WI38 (cell line): ENCODE measurements around the gene MALRD1.
"Not testable (repeated sequence)": the region's sequence is repeated elsewhere in the genome, so short reads cannot be mapped to it uniquely, and the experiment has no call there.

ENCODE experiments used
- H3K4me3 ChIP-seq: 2 replicates; pipeline ENCODE4 v1.5.1; 2011; ENCODE audit warnings: low read depth, mild to moderate bottlenecking, control low read depth, low read length
- TF ChIP-seq, protein P1 (sequence below): IDR thresholded peaks from 2 replicates; pipeline ENCODE4 v1.5.1; 2012; ENCODE audit warnings: low read depth, mild to moderate bottlenecking, control low read depth, low read length

The MALRD1 gene

DNA sequence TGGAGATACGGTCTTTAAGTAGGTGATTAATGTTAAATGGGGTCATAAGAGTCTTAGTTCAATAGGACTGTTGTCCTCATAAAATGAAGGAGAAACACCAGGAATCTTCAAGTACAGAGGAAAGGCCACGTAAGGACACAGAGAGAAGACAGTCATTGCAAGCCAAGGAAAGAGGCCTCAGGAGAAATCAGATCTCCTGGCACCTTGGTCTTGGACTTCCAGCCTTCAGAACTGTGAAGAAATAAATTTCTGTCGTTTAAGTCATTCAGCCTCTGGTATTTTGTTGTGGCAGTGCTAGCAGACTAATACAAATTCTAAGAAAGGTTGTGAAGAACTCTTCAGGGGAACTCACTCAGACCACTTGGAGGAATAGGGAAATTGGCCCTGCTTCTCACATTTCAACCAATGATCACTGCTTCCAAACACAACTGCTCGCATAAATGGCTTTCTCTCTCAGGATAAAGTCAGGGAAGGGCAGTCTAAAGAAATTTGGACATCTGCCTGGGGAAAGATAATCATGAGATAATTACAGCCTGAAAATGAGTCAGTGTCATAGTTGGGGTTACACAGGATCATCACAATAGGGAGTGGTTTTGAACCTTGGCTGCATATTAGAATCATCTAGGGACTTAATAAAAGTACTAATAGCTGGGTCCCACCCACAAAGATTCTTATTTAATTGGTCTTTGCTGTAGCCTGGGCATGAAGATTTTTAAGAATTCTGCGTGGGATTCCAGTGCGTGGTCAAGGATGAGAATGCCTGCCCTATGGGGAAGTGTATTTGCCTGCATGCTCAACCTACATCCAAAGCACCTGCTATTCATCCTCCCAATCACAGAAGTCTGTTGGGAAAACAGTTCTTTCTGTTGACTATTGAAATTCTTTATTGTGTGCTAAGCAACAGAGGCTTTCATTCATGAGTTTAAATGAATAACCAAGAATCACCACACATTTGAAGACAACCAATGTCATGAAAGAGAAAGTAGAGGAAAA, 457.0 kb downstream of the MALRD1 start:
- no peak overlapping the region for H3K4me3 ChIP-seq
- TF ChIP-seq, protein P1, sequence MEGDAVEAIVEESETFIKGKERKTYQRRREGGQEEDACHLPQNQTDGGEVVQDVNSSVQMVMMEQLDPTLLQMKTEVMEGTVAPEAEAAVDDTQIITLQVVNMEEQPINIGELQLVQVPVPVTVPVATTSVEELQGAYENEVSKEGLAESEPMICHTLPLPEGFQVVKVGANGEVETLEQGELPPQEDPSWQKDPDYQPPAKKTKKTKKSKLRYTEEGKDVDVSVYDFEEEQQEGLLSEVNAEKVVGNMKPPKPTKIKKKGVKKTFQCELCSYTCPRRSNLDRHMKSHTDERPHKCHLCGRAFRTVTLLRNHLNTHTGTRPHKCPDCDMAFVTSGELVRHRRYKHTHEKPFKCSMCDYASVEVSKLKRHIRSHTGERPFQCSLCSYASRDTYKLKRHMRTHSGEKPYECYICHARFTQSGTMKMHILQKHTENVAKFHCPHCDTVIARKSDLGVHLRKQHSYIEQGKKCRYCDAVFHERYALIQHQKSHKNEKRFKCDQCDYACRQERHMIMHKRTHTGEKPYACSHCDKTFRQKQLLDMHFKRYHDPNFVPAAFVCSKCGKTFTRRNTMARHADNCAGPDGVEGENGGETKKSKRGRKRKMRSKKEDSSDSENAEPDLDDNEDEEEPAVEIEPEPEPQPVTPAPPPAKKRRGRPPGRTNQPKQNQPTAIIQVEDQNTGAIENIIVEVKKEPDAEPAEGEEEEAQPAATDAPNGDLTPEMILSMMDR = no peak

DNA sequence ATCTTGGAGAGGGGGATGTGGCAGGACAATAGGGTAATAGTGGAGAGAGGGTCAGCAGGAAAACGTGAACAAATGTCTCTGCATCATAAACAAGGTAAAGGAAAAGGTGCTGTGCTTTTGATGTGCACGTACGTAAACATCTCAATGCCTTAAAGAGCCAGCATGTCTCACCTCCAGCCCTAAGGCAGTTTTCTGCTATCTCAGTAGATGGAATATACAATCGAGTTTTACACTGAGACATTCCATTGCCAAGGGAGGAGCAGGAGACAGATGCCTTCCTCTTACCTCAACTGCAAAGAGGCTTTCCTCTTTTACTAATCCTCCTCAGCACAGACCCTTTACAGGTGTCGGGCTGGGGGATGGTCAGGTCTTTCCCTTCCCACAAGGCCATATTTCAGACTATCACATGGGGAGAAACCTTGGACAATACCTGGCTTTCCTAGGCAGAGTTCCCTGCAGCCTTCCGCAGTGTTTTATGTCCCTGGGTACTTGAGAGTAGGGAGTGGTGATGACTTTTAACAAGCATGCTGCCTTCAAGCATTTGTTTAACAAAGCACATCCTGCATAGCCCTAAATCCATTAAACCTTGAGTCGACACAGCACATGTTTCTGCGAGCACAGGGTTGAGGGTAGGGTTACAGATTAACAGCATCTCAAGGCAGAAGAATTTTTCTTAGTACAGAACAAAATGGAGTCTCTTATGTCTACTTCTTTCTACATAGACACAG, 461.6 kb downstream of the MALRD1 start:
- H3K4me3 ChIP-seq = not testable (repeated sequence)

DNA sequence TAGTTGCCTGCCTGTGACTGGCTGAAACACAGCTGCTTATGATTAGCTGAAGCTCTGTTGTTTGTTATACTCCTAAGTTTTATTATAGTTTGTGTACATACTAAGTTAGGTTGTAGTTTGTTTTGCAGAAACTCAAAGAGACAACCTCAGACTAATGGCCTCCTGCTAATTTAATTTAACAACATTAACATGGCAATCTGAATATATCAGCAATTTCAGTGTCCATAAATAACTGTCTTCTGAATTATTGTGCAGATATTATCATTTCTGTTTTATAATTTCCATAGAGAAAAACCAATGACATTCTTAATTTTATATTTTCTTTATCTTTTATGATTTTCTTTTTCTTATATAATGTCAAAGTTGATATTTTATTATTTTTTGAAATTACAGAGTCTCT, 469.5 kb downstream of the MALRD1 start:
- H3K4me3 ChIP-seq = no peak overlapping the region
- TF ChIP-seq, protein P1 = no peak

DNA sequence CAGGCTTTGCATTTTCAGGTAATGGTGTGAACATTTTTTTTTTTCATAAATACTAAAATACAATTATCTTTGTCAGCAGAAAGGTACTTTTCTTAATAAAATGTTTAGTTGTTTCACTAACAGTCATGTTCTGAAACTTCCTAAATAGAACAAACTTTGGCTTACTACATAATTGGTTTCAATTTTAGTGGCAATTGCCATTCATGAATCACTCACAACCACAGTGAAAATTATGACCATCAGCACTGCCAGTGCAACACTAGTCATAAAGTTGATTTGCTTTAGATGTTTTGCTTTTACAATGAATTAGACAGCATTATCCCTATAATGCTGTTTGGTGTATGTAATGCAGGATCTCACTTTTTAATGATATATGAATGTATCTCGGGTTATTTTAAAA, 470.0 kb downstream of the MALRD1 start:
- TF ChIP-seq, protein P1 = no peak

DNA sequence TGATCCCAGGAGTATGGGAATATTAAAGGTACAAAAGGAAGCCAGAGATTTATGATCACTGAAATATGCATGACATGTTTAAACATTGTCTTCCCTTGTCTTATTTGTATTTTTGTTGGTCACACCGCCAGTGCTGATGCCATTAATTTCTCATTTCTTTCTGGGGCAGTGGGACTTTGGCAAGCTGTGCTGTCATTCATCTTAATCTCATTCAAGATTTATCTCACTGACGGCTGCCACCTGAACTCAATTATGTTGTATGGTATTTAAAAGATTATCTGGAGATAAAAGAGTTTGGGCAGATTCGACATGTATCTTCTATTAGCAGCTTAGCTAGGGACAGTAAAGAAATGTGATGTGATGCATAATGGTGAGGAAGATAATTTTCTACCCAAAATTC, 482.7 kb downstream of the MALRD1 start:
- TF ChIP-seq, protein P1 = no peak

More for the DNA sequence above, 470.0 kb downstream of the MALRD1 start:
- H3K4me3 ChIP-seq = no peak overlapping the region

DNA sequence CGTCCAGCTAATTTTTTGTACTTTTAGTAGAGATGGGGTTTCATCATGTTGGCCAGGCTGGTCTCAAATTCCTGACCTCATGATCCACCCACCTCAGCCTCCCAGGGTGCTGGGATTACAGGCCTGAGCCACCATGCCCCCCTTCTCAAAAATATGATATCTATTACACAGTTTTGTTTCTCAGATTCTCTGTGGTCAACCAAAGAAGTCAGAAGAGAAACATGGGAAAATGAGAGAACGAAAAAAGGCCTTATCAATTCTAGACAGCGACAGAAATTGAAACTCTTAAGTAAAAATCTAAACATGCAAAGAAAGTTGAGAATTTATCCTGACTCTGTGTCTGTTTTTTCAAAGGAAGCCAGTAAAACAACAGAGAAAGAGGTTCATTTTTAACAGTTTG, 483.8 kb downstream of the MALRD1 start:
- no peak overlapping the region for H3K4me3 ChIP-seq
- TF ChIP-seq, protein P1 = no peak

More for the DNA sequence above, 482.7 kb downstream of the MALRD1 start:
- no peak overlapping the region for H3K4me3 ChIP-seq

DNA sequence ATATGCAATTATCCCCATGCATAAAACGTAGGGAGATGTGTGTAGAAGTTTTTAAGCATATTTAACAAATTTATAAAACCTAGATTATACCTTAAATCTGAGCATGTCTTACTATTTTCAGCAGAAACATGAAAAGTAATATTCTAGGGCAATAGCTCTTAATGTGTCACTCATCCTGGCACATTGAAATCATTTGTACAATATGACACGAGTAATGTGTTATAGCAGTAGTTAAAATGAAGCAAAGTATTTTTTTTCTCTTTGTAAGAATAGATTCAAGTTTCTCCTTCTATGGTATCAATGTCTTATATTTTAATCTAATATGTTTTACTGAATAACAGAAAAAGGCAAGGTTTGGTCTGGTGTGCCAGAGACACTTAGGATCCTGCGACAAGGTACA, 492.7 kb downstream of the MALRD1 start:
- no peak overlapping the region for H3K4me3 ChIP-seq
- TF ChIP-seq, protein P1 = no peak
